ENCODE measurements around the gene TEX2.

The TEX2 gene

GRCh38 chr17:64263000-64263766 lies at the start of gene TEX2:
Gene TEX2, minus strand, starts transcription at chr17:64263260. Its CDS starts 49,043 bp downstream, at chr17:64214217.
- peak; percentile 81 to 88 for DNase-seq (ENCODE audit: low read depth in 2 of 2)

GRCh38 chr17:64309710-64310109 lies 46.6 kb upstream of the TEX2 start:
- no peak for DNase-seq (ENCODE audit: low read depth in 2 of 2)

- no peak for DNase-seq (ENCODE audit: low read depth in 2 of 2)
Observed at GRCh38 chr17:64309021-64309420, 46.0 kb upstream of the TEX2 start.

GRCh38 chr17:64306850-64307463 lies 43.9 kb upstream of the TEX2 start:
- peak; percentile 33 to 62 for DNase-seq (ENCODE audit: low read depth in 2 of 2)

GRCh38 chr17:64304551-64304950 lies 41.5 kb upstream of the TEX2 start:
- no peak for DNase-seq (ENCODE audit: low read depth in 2 of 2)

GRCh38 chr17:64300699-64300965 lies 37.6 kb upstream of the TEX2 start:
- DNase-seq (ENCODE audit: low read depth in 2 of 2) = no peak

- no peak for DNase-seq (ENCODE audit: low read depth in 2 of 2)
Observed at GRCh38 chr17:64297467-64298088, 34.5 kb upstream of the TEX2 start.

- DNase-seq (ENCODE audit: low read depth in 2 of 2) = no peak
Observed at GRCh38 chr17:64296246-64296645, 33.2 kb upstream of the TEX2 start.

- no peak for DNase-seq (ENCODE audit: low read depth in 2 of 2)
Observed at GRCh38 chr17:64295146-64295545, 32.1 kb upstream of the TEX2 start.

- DNase-seq (ENCODE audit: low read depth in 2 of 2) = no peak
Observed at GRCh38 chr17:64291268-64291851, 28.3 kb upstream of the TEX2 start.

- DNase-seq (ENCODE audit: low read depth in 2 of 2) = no peak
Observed at GRCh38 chr17:64289741-64290141, 26.7 kb upstream of the TEX2 start.

GRCh38 chr17:64282753-64283080 lies 19.7 kb upstream of the TEX2 start:
- DNase-seq (ENCODE audit: low read depth in 2 of 2) = no peak

- DNase-seq (ENCODE audit: low read depth in 2 of 2) = peak; percentile 11 to 37
Observed at GRCh38 chr17:64281962-64282752, 19.1 kb upstream of the TEX2 start.

- no peak for DNase-seq (ENCODE audit: low read depth in 2 of 2)
Observed at GRCh38 chr17:64278614-64279013, 15.6 kb upstream of the TEX2 start.

- DNase-seq (ENCODE audit: low read depth in 2 of 2) = no peak
Observed at GRCh38 chr17:64277831-64278562, 14.9 kb upstream of the TEX2 start.

GRCh38 chr17:64276961-64277505 lies 14.0 kb upstream of the TEX2 start:
- no peak for DNase-seq (ENCODE audit: low read depth in 2 of 2)

GRCh38 chr17:64275016-64275415 lies 12.0 kb upstream of the TEX2 start:
- DNase-seq (ENCODE audit: low read depth in 2 of 2) = no peak

GRCh38 chr17:64273006-64273405 lies 9.9 kb upstream of the TEX2 start:
- DNase-seq (ENCODE audit: low read depth in 2 of 2) = no peak

GRCh38 chr17:64270885-64271284 lies 7.8 kb upstream of the TEX2 start:
- no peak for DNase-seq (ENCODE audit: low read depth in 2 of 2)

GRCh38 chr17:64269687-64270649 lies 6.9 kb upstream of the TEX2 start:
- no peak for DNase-seq (ENCODE audit: low read depth in 2 of 2)
